ENCODE data around the gene KCNQ4. TPM values are rescaled to one million over a fixed set of nuclear protein-coding genes. Genes with fewer than 3 reads are reported as not detected.

KCNQ4 gene
- polyA plus RNA-seq, 1 donor from 2014 or later = not detected

DNA sequence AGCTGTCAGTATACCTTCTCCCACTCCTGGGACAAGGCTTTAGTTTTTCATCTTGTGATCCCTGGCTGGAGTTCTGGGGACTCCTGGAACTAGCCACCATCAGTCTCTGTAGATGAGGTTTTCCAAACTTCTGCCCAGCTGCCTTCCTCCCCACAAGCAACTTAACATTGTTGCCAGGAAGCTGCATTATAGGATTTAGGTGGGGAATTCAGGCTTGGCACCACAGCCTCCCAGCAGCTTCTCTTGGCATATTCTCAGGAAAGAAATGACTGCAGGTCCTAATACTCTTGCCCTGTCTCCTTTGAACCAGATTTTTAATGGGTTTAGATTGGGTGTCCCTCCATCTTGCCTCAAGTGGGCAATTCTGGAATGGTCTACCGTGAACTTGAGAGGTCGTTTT lies 18.6 kb upstream of the KCNQ4 start:
- Histone ChIP-seq H3K79me2 (replicated peaks; ENCODE audit: insufficient read depth, low read length) (no peaks in the 10 kb centered on the region), H3K27ac (ENCODE audit: low read length) (no peak overlapping the region), H3K9me3 (ENCODE audit: low read length) (no peaks in the 10 kb centered on the region), H4K20me1 (ENCODE audit: insufficient read depth) (peaks cover 3% of the 10 kb centered on the region), H2AFZ (ENCODE audit: low read depth, low read length) (no peak overlapping the region), H3K4me3 (ENCODE audit: low read length) (no peak overlapping the region), H3K36me3 (ENCODE audit: insufficient read depth, low read length) (peaks cover 10% of the 10 kb centered on the region), H3K27me3 (ENCODE audit: insufficient read depth, low read depth, low read length) (no peaks in the 10 kb centered on the region), H3K9me2 (ENCODE audit: insufficient read depth, low read length) (no peaks in the 10 kb centered on the region), H3F3A (ENCODE audit: insufficient read depth, low read length, poor library complexity, severe bottlenecking) (no peaks in the 10 kb centered on the region), H3K9ac (ENCODE audit: low read length) (no peak overlapping the region), H3K4me2 (ENCODE audit: low read length) (no peak overlapping the region)
- TF ChIP-seq MXI1 (conservative IDR thresholded peaks at IDR 0.05; ENCODE audit: poor library complexity, severe bottlenecking) (no peak), SMC3 (conservative IDR thresholded peaks at IDR 0.05; ENCODE audit: poor library complexity) (no peak), POLR2AphosphoS5 (IDR thresholded peaks at IDR 0.05) (no peak)

DNA sequence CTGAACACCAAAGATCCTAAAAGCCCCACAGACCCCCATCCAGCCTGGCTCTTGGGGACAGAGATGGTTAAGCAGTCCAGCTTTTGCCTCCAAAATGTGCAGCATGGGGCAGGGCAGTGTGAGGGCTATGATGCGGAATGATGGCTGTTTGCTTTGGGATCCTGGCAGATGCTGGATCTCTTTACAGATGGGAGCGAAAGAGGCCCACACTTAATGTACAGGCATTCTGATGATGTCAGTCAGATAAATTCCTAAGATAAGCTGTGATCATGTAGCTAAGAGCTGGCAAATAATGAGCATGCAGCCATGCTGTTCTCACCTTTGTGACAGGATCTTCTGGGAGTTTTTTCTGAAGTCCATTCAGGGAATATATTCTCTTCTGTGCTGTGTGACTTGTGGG lies 17.6 kb upstream of the KCNQ4 start:
- Histone ChIP-seq H3K36me3 (ENCODE audit: insufficient read depth, low read length) (peaks cover 10% of the 10 kb centered on the region), H3F3A (ENCODE audit: insufficient read depth, low read length, poor library complexity, severe bottlenecking) (no peaks in the 10 kb centered on the region), H3K9me2 (ENCODE audit: insufficient read depth, low read length) (no peaks in the 10 kb centered on the region), H3K4me3 (ENCODE audit: low read length) (no peak overlapping the region), H3K79me2 (replicated peaks; ENCODE audit: insufficient read depth, low read length) (no peaks in the 10 kb centered on the region), H3K4me2 (ENCODE audit: low read length) (no peak overlapping the region), H2AFZ (ENCODE audit: low read depth, low read length) (no peak overlapping the region), H3K27me3 (ENCODE audit: insufficient read depth, low read depth, low read length) (no peaks in the 10 kb centered on the region), H3K27ac (ENCODE audit: low read length) (no peak overlapping the region), H4K20me1 (ENCODE audit: insufficient read depth) (no peaks in the 10 kb centered on the region), H3K9ac (ENCODE audit: low read length) (no peak overlapping the region), H3K9me3 (ENCODE audit: low read length) (no peaks in the 10 kb centered on the region)
- TF ChIP-seq RAD21 (conservative IDR thresholded peaks at IDR 0.05) = no peak
- no peak for TF ChIP-seq EZH2 (IDR thresholded peaks at IDR 0.05; ENCODE audit: borderline replicate concordance, insufficient read depth, low read length, poor library complexity, severe bottlenecking)
- TF ChIP-seq, protein P1, sequence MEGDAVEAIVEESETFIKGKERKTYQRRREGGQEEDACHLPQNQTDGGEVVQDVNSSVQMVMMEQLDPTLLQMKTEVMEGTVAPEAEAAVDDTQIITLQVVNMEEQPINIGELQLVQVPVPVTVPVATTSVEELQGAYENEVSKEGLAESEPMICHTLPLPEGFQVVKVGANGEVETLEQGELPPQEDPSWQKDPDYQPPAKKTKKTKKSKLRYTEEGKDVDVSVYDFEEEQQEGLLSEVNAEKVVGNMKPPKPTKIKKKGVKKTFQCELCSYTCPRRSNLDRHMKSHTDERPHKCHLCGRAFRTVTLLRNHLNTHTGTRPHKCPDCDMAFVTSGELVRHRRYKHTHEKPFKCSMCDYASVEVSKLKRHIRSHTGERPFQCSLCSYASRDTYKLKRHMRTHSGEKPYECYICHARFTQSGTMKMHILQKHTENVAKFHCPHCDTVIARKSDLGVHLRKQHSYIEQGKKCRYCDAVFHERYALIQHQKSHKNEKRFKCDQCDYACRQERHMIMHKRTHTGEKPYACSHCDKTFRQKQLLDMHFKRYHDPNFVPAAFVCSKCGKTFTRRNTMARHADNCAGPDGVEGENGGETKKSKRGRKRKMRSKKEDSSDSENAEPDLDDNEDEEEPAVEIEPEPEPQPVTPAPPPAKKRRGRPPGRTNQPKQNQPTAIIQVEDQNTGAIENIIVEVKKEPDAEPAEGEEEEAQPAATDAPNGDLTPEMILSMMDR (IDR thresholded peaks at IDR 0.05; ENCODE audit: poor library complexity, severe bottlenecking) = no peak
- no peak for TF ChIP-seq EP300 (conservative IDR thresholded peaks at IDR 0.05; ENCODE audit: poor library complexity, severe bottlenecking)
- no peak for TF ChIP-seq POLR2AphosphoS5 (IDR thresholded peaks at IDR 0.05)
- TF ChIP-seq TAF1 (IDR thresholded peaks at IDR 0.05; ENCODE audit: low read depth) = no peak
- TF ChIP-seq, protein P2, sequence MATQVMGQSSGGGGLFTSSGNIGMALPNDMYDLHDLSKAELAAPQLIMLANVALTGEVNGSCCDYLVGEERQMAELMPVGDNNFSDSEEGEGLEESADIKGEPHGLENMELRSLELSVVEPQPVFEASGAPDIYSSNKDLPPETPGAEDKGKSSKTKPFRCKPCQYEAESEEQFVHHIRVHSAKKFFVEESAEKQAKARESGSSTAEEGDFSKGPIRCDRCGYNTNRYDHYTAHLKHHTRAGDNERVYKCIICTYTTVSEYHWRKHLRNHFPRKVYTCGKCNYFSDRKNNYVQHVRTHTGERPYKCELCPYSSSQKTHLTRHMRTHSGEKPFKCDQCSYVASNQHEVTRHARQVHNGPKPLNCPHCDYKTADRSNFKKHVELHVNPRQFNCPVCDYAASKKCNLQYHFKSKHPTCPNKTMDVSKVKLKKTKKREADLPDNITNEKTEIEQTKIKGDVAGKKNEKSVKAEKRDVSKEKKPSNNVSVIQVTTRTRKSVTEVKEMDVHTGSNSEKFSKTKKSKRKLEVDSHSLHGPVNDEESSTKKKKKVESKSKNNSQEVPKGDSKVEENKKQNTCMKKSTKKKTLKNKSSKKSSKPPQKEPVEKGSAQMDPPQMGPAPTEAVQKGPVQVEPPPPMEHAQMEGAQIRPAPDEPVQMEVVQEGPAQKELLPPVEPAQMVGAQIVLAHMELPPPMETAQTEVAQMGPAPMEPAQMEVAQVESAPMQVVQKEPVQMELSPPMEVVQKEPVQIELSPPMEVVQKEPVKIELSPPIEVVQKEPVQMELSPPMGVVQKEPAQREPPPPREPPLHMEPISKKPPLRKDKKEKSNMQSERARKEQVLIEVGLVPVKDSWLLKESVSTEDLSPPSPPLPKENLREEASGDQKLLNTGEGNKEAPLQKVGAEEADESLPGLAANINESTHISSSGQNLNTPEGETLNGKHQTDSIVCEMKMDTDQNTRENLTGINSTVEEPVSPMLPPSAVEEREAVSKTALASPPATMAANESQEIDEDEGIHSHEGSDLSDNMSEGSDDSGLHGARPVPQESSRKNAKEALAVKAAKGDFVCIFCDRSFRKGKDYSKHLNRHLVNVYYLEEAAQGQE (IDR thresholded peaks at IDR 0.05; ENCODE audit: borderline replicate concordance) = no peak
- no peak for TF ChIP-seq SMC3 (conservative IDR thresholded peaks at IDR 0.05; ENCODE audit: poor library complexity)
- TF ChIP-seq MXI1 (conservative IDR thresholded peaks at IDR 0.05; ENCODE audit: poor library complexity, severe bottlenecking) = no peak

DNA sequence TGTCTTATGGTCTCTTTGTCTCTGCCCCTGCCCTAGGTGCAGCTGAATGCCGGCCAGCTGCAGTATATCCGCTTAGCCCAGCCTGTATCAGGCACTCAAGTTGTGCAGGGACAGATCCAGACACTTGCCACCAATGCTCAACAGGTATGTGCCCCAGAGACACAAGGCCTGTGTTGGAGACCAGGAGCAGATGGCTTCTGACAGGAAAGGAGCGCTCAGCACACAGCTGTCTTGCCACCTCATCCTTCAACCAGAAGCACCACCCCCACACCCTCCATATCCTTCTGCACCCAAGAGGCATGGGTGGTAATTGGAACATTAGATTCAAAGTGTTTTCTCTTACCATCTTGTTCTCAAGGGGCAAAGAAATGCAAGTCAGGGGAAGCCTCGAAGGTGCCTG lies 17.0 kb upstream of the KCNQ4 start:
- H3K4me2 ChIP-seq (ENCODE audit: low read length) = no peak overlapping the region
- no peak overlapping the region for H3K9ac ChIP-seq (ENCODE audit: low read length)
- no peaks in the 10 kb centered on the region for H3K9me2 ChIP-seq (ENCODE audit: insufficient read depth, low read length)
- no peaks in the 10 kb centered on the region for H4K20me1 ChIP-seq (ENCODE audit: insufficient read depth)
- no peak for TF ChIP-seq POLR2AphosphoS5 (IDR thresholded peaks at IDR 0.05)
- TF ChIP-seq, protein P1 (IDR thresholded peaks at IDR 0.05; ENCODE audit: poor library complexity, severe bottlenecking) = no peak
- TF ChIP-seq EZH2 (IDR thresholded peaks at IDR 0.05; ENCODE audit: borderline replicate concordance, insufficient read depth, low read length, poor library complexity, severe bottlenecking) = no peak
- no peak for TF ChIP-seq TAF1 (IDR thresholded peaks at IDR 0.05; ENCODE audit: low read depth)
- TF ChIP-seq, protein P2 (IDR thresholded peaks at IDR 0.05; ENCODE audit: borderline replicate concordance) = no peak
- no peak for TF ChIP-seq MXI1 (conservative IDR thresholded peaks at IDR 0.05; ENCODE audit: poor library complexity, severe bottlenecking)
- TF ChIP-seq RAD21 (conservative IDR thresholded peaks at IDR 0.05) = no peak
- TF ChIP-seq SMC3 (conservative IDR thresholded peaks at IDR 0.05; ENCODE audit: poor library complexity) = no peak
- no peak for TF ChIP-seq EP300 (conservative IDR thresholded peaks at IDR 0.05; ENCODE audit: poor library complexity, severe bottlenecking)
- no peak overlapping the region for H3K4me3 ChIP-seq (ENCODE audit: low read length)
- H3K27me3 ChIP-seq (ENCODE audit: insufficient read depth, low read depth, low read length) = no peaks in the 10 kb centered on the region
- no peaks in the 10 kb centered on the region for H3F3A ChIP-seq (ENCODE audit: insufficient read depth, low read length, poor library complexity, severe bottlenecking)
- no peaks in the 10 kb centered on the region for H3K9me3 ChIP-seq (ENCODE audit: low read length)
- no peak overlapping the region for H3K27ac ChIP-seq (ENCODE audit: low read length)
- H3K79me2 ChIP-seq (replicated peaks; ENCODE audit: insufficient read depth, low read length) = no peaks in the 10 kb centered on the region
- no peak overlapping the region for H2AFZ ChIP-seq (ENCODE audit: low read depth, low read length)
- peaks cover 10% of the 10 kb centered on the region for H3K36me3 ChIP-seq (ENCODE audit: insufficient read depth, low read length)
